K562 (cell line): ENCODE results near the gene CMIP. TPM values are rescaled to one million over a fixed set of nuclear protein-coding genes. Genes with fewer than 3 reads are reported as not detected.

Source experiments
- ARNT ChIP-seq, 2 experiments: fragments of 450-650 bp; IDR thresholded peaks; 2 replicates each; pipeline ENCODE4 v1.6.1; 2016; ENCODE audit warnings: mild to moderate bottlenecking in 1 of 2
- ATF1 ChIP-seq, 2 experiments: fragments of 450-650 bp in 1 of 2; IDR thresholded peaks; 2 replicates each; pipeline ENCODE4 v1.6.1; 2016; ENCODE audit warnings: missing compliant biosample characterization in 1 of 2, missing genetic modification characterization in 1 of 2
- ATF7 ChIP-seq: fragments of 450-650 bp; IDR thresholded peaks from 2 replicates; pipeline ENCODE4 v1.7.1; 2014; ENCODE audit warnings: mild to moderate bottlenecking, moderate library complexity
- CC2D1A ChIP-seq: fragments of 450-650 bp; IDR thresholded peaks from 2 replicates; pipeline ENCODE4 v1.6.1; 2017; ENCODE audit warnings: mild to moderate bottlenecking
- GABPB1 ChIP-seq: sonication (generic); formaldehyde crosslinking; IDR thresholded peaks from 2 replicates; pipeline ENCODE4 v1.8.0; 2022; ENCODE audit warnings: mild to moderate bottlenecking, missing genetic modification reagents
- HDAC1 ChIP-seq, 2 experiments: fragments of 450-650 bp; IDR thresholded peaks; 2 replicates each; pipeline ENCODE4 v1.6.1; 2016 to 2017; ENCODE audit warnings: inconsistent platforms in 1 of 2, mild to moderate bottlenecking in 1 of 2, moderate library complexity in 1 of 2
- MAZ ChIP-seq, 2 experiments: fragments of 450-650 bp in 1 of 2; sonication (generic) in 1 of 2; formaldehyde crosslinking; IDR thresholded peaks in 1 of 2; conservative IDR thresholded peaks in 1 of 2; 2 replicates each; pipeline versions ENCODE4 v1.4.0 to v1.5.0; 2020; ENCODE audit warnings: mild to moderate bottlenecking in 1 of 2, missing genetic modification reagents in 1 of 2
- RBM17 ChIP-seq: fragments of 200-400 bp; formaldehyde crosslinking; IDR thresholded peaks from 2 replicates; pipeline ENCODE4 v1.6.1; 2017; ENCODE audit warnings: low read depth, mild to moderate bottlenecking, low read length, borderline replicate concordance
- SMAD3 ChIP-seq: fragments of 450-650 bp; formaldehyde crosslinking; conservative IDR thresholded peaks from 2 replicates; pipeline ENCODE4 v1.4.0; 2020; ENCODE audit warnings: mild to moderate bottlenecking
- ZNF444 ChIP-seq: fragments of 250-450 bp; sonication (Bioruptor Pico); IDR thresholded peaks from 2 replicates; pipeline ENCODE4 v1.4.0; 2020; ENCODE audit warnings: mild to moderate bottlenecking, moderate library complexity
- polyA plus RNA-seq, 8 experiments: library from polyadenylated mRNA; depleted of rRNA in 4 of 8; stranded (reverse) in 5 of 8; unstranded in 3 of 8; fragments of >200 nt; fragmentation: Nextera tagmentation in 2 of 8; fragmentation: Illumina TruSeq in 1 of 8; extraction: Ambion mirVana in 2 of 8; extraction: Trizol in 1 of 8; gene quantifications; 2 replicates each; pipeline versions ENCODE4 v1.2.1 to v1.2.3, GENCODE V29; 2011 to 2014; ENCODE audit warnings: inconsistent platforms in 1 of 8, missing spikeins in 1 of 8
- total RNA-seq, 7 experiments: library from RNA; depleted of rRNA in 6 of 7; stranded (reverse); fragments of >200 nt in 6 of 7; fragmentation: Illumina TruSeq in 2 of 7; extraction: Trizol in 2 of 7; gene quantifications; 2 replicates each; pipeline versions ENCODE4 v1.2.1 to v1.2.3, GENCODE V29; 2011 to 2021; ENCODE audit warnings: low replicate concordance in 1 of 7
- TF ChIP-seq, protein P1 (sequence below), 2 experiments: fragments of 450-650 bp; formaldehyde crosslinking in 1 of 2; IDR thresholded peaks; 2 replicates each; pipeline versions ENCODE4 v1.4.0 to v1.6.1; 2014 to 2020; ENCODE audit warnings: mild to moderate bottlenecking in 2 of 2, borderline replicate concordance in 1 of 2, low read depth in 1 of 2
- TF ChIP-seq, protein P2 (sequence below), 3 experiments: fragments of 200-800 bp in 1 of 3; sonication (Bioruptor generic) in 1 of 3; sonication (generic) in 1 of 3; formaldehyde crosslinking in 1 of 3; IDR thresholded peaks; 2 replicates each; pipeline versions ENCODE4 v1.6.1 to v1.8.0; 2016 to 2022; ENCODE audit warnings: mild to moderate bottlenecking in 2 of 3, missing compliant biosample characterization in 2 of 3, missing genetic modification characterization in 2 of 3, missing genetic modification reagents in 1 of 3

CMIP gene
- total and polyA plus RNA-seq, 9 of the 15 experiments (the other 6 are each of a cell fraction or from before 2014, with no cell fraction given): 0.94 to 82.5 (median 10.3) TPM

DNA sequence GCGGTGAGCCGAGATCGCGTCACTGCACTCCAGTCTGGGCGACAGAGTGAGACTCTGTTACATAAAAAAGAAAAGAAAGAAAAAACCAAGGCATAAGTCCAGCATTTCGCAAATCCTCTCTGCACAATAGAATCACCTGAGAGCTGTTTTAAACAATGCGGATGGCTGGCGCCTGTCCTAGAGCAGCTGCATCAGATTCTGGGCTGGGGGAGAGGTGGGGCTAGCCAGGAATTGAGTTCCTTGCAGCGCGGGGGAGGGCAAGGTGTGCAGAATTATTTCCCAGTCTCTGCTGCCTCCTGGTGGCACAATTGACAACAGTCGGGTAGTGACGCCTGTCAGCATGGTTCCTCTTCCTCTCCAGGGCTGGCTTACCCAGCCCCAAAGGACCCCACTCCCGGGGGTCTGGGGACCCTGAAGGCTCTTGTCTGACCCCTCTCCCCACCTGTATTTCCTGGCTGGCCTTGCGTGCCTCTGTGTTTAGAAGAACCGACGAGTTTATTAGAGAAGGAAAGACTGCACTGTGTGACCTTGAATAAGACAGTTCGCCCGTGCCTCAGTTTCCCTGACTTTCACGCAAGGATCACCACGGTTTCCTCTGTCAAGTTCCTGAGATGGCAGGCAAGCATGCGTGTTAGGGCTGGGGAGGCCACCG lies 293.4 kb downstream of the CMIP start (continued):
- TF ChIP-seq, protein P1, sequence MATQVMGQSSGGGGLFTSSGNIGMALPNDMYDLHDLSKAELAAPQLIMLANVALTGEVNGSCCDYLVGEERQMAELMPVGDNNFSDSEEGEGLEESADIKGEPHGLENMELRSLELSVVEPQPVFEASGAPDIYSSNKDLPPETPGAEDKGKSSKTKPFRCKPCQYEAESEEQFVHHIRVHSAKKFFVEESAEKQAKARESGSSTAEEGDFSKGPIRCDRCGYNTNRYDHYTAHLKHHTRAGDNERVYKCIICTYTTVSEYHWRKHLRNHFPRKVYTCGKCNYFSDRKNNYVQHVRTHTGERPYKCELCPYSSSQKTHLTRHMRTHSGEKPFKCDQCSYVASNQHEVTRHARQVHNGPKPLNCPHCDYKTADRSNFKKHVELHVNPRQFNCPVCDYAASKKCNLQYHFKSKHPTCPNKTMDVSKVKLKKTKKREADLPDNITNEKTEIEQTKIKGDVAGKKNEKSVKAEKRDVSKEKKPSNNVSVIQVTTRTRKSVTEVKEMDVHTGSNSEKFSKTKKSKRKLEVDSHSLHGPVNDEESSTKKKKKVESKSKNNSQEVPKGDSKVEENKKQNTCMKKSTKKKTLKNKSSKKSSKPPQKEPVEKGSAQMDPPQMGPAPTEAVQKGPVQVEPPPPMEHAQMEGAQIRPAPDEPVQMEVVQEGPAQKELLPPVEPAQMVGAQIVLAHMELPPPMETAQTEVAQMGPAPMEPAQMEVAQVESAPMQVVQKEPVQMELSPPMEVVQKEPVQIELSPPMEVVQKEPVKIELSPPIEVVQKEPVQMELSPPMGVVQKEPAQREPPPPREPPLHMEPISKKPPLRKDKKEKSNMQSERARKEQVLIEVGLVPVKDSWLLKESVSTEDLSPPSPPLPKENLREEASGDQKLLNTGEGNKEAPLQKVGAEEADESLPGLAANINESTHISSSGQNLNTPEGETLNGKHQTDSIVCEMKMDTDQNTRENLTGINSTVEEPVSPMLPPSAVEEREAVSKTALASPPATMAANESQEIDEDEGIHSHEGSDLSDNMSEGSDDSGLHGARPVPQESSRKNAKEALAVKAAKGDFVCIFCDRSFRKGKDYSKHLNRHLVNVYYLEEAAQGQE (IDR thresholded peaks at IDR 0.05; ENCODE audit: borderline replicate concordance): peak; percentile 86
- TF ChIP-seq, protein P1 (CRISPR knock-in tag; IDR thresholded peaks at IDR 0.05; ENCODE audit: low read depth): peak; percentile 36; the same call in 1 of the 2 replicates
- TF ChIP-seq CC2D1A: peak; percentile 79
- no peak; a peak in 1 of 4 replicates for TF ChIP-seq HDAC1 (IDR thresholded peaks at IDR 0.05)
- no peak for TF ChIP-seq ATF1 (CRISPR knock-in tag; IDR thresholded peaks at IDR 0.05)
- peak; percentile 70 for TF ChIP-seq ATF1 (tag; IDR thresholded peaks at IDR 0.05)
- no peak for TF ChIP-seq ARNT (IDR thresholded peaks at IDR 0.05)
- TF ChIP-seq MAZ (CRISPR knock-in tag; conservative IDR thresholded peaks at IDR 0.05 in 1 of 2, IDR thresholded peaks at IDR 0.05 in 1 of 2): peak in 1 of 2 experiments; percentile 34; a peak in 1 of 4 replicates
- TF ChIP-seq SMAD3 (CRISPR knock-in tag): no peak
- peak; percentile 27; the same call in 1 of the 2 replicates for TF ChIP-seq GABPB1 (CRISPR knock-in tag)
- peak; percentile 82 for TF ChIP-seq ZNF444 (CRISPR knock-in tag)
- TF ChIP-seq, protein P2, sequence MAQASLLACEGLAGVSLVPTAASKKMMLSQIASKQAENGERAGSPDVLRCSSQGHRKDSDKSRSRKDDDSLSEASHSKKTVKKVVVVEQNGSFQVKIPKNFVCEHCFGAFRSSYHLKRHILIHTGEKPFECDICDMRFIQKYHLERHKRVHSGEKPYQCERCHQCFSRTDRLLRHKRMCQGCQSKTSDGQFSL (CRISPR knock-in tag; IDR thresholded peaks at IDR 0.05): peak; percentile 64
- TF ChIP-seq, protein P2 (tag; IDR thresholded peaks at IDR 0.05): peak in 1 of 2 experiments; percentile 44; a peak in 1 of 4 replicates
- no peak for TF ChIP-seq RBM17
- TF ChIP-seq ATF7: peak; percentile 40; the same call in 1 of the 2 replicates
